Tibial artery (tissue), 4 donors: Measurements from ENCODE around the gene KAT5.

ENCODE experiments used
- DNase-seq, 2 donors: peaks; one replicate each; pipeline ENCODE4 v3.0.0-alpha.2; 2019
- H3K27ac ChIP-seq, 2 donors: fragments of 200-600 bp; sonication (generic) in 1 of 2; 1 replicate in 1 of 2; 2 replicates in 1 of 2; pipeline ENCODE4 v1.5.1; 2018 to 2019; ENCODE audit warnings: mild to moderate bottlenecking in 1 of 2
- H3K27me3 ChIP-seq, 2 donors: fragments of 200-600 bp; sonication (generic) in 1 of 2; one replicate each; pipeline versions ENCODE4 v1.5.1 to v1.6.0; 2016 to 2019
- H3K36me3 ChIP-seq, 3 donors: fragments of 200-600 bp; sonication (generic) in 2 of 3; one replicate each; pipeline ENCODE4 v1.5.1; 2016 to 2019; ENCODE audit warnings: mild to moderate bottlenecking in 2 of 3
- H3K4me1 ChIP-seq, 4 donors: fragments of 200-600 bp; sonication (generic) in 2 of 4; 1 replicate in 3 of 4; 2 replicates in 1 of 4; pipeline ENCODE4 v1.5.1; 2016 to 2019
- H3K4me3 ChIP-seq, 2 donors: fragments of 200-600 bp; sonication (generic) in 1 of 2; 1 replicate in 1 of 2; 2 replicates in 1 of 2; pipeline ENCODE4 v1.5.1; 2018 to 2019; ENCODE audit warnings: mild to moderate bottlenecking in 2 of 2
- H3K9me3 ChIP-seq, 3 donors: fragments of 200-600 bp; sonication (generic) in 1 of 3; one replicate each; pipeline ENCODE4 v1.5.1; 2016 to 2019
- CTCF ChIP-seq, 2 experiments: fragments of 200-600 bp in 1 of 2; fragments of 450-650 bp in 1 of 2; IDR thresholded peaks; one replicate each; pipeline ENCODE4 v1.5.1; 2017 to 2019; ENCODE audit warnings: antibody characterized with exemption in 2 of 2, mild to moderate bottlenecking in 1 of 2, moderate library complexity in 1 of 2
- intact Hi-C: fragments of 100-400 bp; cut with DNase I; formaldehyde crosslinking; loops from one replicate; pipeline ENCODE4 v1.15.0; 2023; ENCODE audit warnings: low total_unique reads

The KAT5 gene

GRCh38 chr11:65736810-65737209 lies 24.8 kb downstream of the KAT5 start:
- DNase-seq: no peak
- Histone ChIP-seq H3K36me3 (no peaks in the 10 kb centered on the region), H3K27me3 (no peaks in the 10 kb centered on the region), H3K9me3 (no peaks in the 10 kb centered on the region), H3K4me3 (no peak overlapping the region), H3K4me1 (no peaks in the 10 kb centered on the region), H3K27ac (no peak overlapping the region)
- intact Hi-C loops: no loop called here
- no peak for TF ChIP-seq CTCF (IDR thresholded peaks at IDR 0.05)

GRCh38 chr11:65739022-65739421 lies 27.0 kb downstream of the KAT5 start:
- TF ChIP-seq CTCF (IDR thresholded peaks at IDR 0.05): no peak
- intact Hi-C loops: no loop called here
- DNase-seq: no peak
- Histone ChIP-seq H3K27ac (no peak overlapping the region), H3K9me3 (no peaks in the 10 kb centered on the region), H3K27me3 (no peaks in the 10 kb centered on the region), H3K36me3 (no peaks in the 10 kb centered on the region), H3K4me1 (no peaks in the 10 kb centered on the region), H3K4me3 (no peak overlapping the region)

GRCh38 chr11:65741185-65741584 lies 29.1 kb downstream of the KAT5 start:
- DNase-seq: no peak
- Histone ChIP-seq H3K36me3 (no peaks in the 10 kb centered on the region), H3K9me3 (no peaks in the 10 kb centered on the region), H3K27me3 (no peaks in the 10 kb centered on the region), H3K4me3 (no peak overlapping the region), H3K4me1 (no peaks in the 10 kb centered on the region), H3K27ac (no peak overlapping the region)
- intact Hi-C loops: no loop called here
- no peak for TF ChIP-seq CTCF (IDR thresholded peaks at IDR 0.05)

- Histone ChIP-seq H3K4me1 (no peaks in the 10 kb centered on the region), H3K27me3 (no peaks in the 10 kb centered on the region), H3K36me3 (no peaks in the 10 kb centered on the region), H3K4me3 (no peak overlapping the region), H3K27ac (no peak overlapping the region), H3K9me3 (no peaks in the 10 kb centered on the region)
- no peak for DNase-seq
- intact Hi-C loops: no loop called here
- no peak for TF ChIP-seq CTCF (IDR thresholded peaks at IDR 0.05)
Measured at GRCh38 chr11:65742353-65742752, 30.3 kb downstream of the KAT5 start.

- no peak overlapping the region for H3K27ac ChIP-seq
- no peaks in the 10 kb centered on the region for H3K36me3 ChIP-seq
- no peaks in the 10 kb centered on the region for H3K27me3 ChIP-seq
- no peak for DNase-seq
- H3K9me3 ChIP-seq: no peaks in the 10 kb centered on the region
- intact Hi-C loops: no loop called here
- no peaks in the 10 kb centered on the region for H3K4me1 ChIP-seq
- TF ChIP-seq CTCF (IDR thresholded peaks at IDR 0.05): no peak
- no peak overlapping the region for H3K4me3 ChIP-seq
Measured at GRCh38 chr11:65743681-65744025, 31.6 kb downstream of the KAT5 start.

- TF ChIP-seq CTCF (IDR thresholded peaks at IDR 0.05): no peak
- Histone ChIP-seq H3K4me1 (no peaks in the 10 kb centered on the region), H3K27me3 (no peaks in the 10 kb centered on the region), H3K36me3 (no peaks in the 10 kb centered on the region), H3K4me3 (no peak overlapping the region), H3K27ac (no peak overlapping the region), H3K9me3 (no peaks in the 10 kb centered on the region)
- intact Hi-C loops: no loop called here
- DNase-seq: no peak
Measured at GRCh38 chr11:65744026-65744698, 32.1 kb downstream of the KAT5 start.
